ENCODE results near the gene POLR2B.
"Not testable (repeated sequence)": the region's sequence is repeated elsewhere in the genome, so short reads cannot be mapped to it uniquely, and the experiment has no call there.

POLR2B gene

GRCh38 chr4:56978750-56979303 is at the start of gene POLR2B:
Gene POLR2B, plus strand, starts transcription at chr4:56978896. Its CDS starts 90 bp downstream, at chr4:56978986.
- DNase-seq = peak; percentile 81

GRCh38 chr4:56930638-56931037 is 48.1 kb upstream of the POLR2B start:
- no peak for DNase-seq

GRCh38 chr4:56931924-56932323 is 46.8 kb upstream of the POLR2B start:
- no peak for DNase-seq

DNA sequence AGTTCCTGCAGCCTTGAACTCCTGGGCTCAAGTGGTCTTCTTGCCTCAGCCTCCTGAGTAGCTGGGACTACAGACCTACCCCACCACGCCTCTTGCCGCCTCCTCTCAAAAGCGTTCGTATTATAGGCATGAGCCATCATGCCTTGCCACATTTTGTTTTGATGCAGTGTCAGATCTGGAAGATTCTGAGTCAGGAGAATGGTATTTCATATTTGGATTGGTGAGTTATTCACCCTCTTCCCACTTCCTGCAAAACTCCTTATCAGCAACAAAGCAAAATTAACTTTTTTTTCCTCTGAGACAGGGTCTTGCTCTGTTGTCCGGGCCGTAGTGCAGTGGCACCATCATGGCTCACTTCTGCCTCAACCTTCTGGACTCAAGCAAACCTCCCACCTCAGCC is 41.4 kb upstream of the POLR2B start:
- no peak for DNase-seq

DNA sequence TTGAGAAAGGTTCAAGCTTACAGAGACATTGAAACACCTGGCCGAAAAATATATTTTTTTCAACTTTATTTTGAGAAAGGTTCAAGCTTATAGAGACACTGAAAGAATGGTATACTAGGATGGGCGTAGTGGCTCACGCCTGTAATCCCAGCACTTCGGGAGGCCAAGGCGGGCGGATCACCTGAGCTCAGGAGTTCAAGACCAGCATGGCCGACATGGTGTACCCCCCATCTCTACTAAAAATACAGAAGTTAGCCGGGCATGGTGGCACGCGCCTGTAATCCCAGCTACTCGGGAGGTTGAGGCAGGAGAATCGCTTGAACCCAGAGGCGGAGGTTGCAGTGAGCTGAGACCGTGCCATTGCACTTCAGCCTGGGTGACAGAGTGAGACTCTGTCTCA is 38.9 kb upstream of the POLR2B start:
- DNase-seq = not testable (repeated sequence)

DNA sequence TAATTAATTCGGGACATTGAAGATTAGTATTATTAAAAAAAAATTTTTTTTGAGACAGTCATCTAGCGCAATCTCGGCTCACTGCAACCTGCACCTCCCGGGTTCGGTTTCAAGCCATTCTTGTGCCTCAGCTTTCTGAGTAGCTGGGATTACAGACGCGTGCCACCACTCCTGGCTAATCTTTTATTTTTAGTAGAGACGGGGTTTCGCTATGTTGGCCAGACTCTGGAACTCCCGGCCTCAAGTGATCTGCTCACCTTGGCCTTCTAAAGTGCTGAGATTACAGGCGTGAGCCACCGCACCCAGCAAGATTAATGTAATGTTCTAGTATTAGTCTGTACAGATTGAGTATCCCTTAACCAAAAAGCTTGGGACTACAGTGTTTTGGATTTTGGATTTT is 38.3 kb upstream of the POLR2B start:
- DNase-seq = no peak

- no peak for DNase-seq
These were observed 37.7 kb upstream of the POLR2B start for GRCh38 chr4:56940971-56941370.

- DNase-seq = no peak
These were observed 37.3 kb upstream of the POLR2B start for GRCh38 chr4:56941403-56941802.

GRCh38 chr4:56953680-56954520 is 24.8 kb upstream of the POLR2B start:
- DNase-seq = no peak

GRCh38 chr4:56958111-56958517 is 20.6 kb upstream of the POLR2B start:
- no peak for DNase-seq

GRCh38 chr4:56959100-56959499 is 19.6 kb upstream of the POLR2B start:
- no peak for DNase-seq

- no peak for DNase-seq
These were observed 17.6 kb upstream of the POLR2B start for GRCh38 chr4:56961107-56961500.

GRCh38 chr4:56971383-56971782 is 7.3 kb upstream of the POLR2B start:
- DNase-seq = no peak

- DNase-seq = no peak
These were observed 6.3 kb upstream of the POLR2B start for GRCh38 chr4:56972389-56972788.

GRCh38 chr4:56972809-56973208 is 5.9 kb upstream of the POLR2B start:
- DNase-seq = no peak

- no peak for DNase-seq
These were observed 5.4 kb upstream of the POLR2B start for GRCh38 chr4:56973336-56973735.

DNA sequence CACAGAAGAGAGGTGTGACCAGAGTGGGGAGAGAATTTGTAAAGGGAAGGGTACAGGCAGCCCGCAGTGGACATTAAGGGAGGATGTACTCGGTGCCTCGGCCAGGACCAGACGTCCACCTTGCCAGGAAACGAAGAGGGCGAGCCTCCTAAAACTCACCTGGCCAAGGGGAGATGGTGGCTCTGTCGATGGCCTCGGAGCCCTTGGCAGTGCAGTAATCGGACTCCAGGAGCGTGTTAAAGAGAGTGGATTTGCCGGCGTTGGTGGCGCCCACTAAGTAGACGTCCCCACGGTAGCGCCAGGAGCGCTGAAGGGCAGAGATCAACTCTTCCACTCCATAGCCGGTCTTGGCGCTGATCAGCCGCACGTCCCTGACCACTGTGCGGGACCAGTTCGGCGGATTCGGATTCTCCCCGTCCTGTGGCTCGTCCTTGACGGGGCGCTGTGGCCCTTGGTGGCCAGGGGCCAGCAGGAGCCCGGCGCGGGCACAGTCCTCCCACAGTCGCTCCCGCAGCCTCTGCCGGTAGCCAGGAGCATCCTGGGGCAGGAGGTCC is 2.3 kb upstream of the POLR2B start:
- DNase-seq = no peak

DNA sequence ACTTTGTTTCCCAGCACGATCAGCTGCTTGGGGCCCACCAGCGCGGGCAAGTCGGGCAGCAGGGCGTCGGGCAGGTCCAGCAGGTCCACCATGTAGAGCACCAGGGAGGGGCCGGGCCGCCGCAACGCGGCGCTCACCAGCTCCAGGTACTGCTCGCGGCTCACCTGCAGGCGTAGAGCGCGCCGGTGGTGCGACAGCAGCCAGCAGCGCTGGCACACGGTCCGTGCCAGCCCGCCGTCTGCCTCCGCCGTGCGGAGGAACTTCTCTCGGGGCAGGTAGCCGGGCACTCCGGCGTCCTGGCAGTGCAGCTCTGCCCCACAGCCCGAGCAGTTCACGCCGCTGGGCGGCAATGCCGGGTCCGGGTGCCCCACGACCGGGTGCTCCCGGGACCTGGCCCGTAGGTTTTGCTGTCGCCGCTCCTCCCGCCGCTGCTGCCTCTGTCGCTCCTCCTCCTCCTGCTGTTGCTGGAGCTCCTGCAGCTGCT is 1.8 kb upstream of the POLR2B start:
- DNase-seq = peak; percentile 31

DNA sequence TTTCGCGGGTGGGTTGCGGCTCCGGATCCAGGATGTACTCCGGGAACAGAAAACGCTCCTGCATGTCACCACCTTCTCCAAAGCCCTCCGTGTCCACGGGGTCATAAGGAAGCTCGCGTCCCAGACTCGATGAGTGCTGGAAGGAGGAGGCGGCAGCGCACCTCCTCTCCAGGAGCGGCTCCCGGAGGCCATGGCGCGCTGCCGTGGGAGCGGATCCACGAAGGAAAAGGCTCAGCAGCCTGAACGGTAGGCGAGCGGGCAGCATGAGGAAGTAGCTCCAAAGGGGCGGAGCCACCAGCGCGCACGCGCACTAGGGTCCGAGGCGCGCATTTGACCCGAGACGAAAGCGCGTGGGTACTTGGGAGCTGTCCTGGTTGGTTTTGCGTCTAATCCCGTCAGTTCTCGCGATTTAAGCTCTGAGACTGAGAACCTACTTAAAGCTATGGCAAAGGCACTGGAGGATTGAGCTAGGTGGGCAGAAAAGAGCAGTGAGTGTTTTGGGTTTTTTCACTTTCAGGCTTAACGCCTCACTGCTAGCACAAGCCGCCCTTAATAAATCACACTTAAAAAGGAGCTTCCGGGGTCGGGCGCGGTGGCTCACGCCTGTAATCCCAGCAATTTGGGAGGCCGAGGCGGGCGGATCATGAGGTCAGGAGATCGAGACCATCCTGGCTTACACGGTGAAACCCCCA is 1.2 kb upstream of the POLR2B start, which contains the start of gene NOA1:
Gene NOA1 (minus strand): TSS at position 286 of the 692 bp plus-strand sequence. CDS start 21 bp downstream, at position 265.
- DNase-seq = peak; percentile 98

- peak; percentile 34 for DNase-seq
These were observed 851 bp downstream of the POLR2B start for GRCh38 chr4:56979421-56980072.

DNA sequence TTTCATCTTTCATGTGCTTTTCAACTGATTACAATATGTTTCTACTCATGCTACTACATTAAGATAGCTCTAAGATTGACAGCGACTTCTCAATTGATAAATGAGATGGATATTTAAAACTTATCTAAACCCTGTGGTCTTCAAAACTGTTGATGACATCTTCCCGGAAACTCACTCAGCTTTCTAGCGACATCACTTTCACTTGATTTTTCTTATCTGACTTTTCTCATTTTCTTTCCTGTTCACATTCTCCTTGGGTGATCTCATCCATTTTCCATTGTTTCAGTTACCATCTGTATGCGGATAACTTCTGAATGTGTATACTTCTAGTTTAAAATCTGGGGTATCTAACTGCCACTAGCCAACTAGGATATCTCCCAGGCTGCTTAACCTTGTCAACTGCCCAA is 3.1 kb downstream of the POLR2B start:
- no peak for DNase-seq

DNA sequence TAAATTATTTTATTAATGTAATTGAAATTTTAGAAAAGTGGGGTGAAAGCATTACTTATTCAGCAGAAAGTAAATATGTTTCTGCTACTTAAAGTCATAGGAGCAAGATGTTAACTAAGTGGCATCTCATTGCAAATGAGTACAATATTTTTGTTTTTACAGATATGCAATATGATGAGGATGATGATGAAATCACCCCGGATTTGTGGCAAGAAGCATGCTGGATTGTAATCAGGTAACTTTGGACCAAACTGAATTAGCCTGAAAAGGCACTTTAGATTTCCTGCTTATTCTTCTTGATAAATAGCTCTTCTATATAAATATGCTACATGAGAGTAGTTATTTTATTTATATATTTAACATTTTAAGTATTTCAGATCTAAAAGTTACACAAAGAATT is 7.5 kb downstream of the POLR2B start:
- no peak for DNase-seq

DNA sequence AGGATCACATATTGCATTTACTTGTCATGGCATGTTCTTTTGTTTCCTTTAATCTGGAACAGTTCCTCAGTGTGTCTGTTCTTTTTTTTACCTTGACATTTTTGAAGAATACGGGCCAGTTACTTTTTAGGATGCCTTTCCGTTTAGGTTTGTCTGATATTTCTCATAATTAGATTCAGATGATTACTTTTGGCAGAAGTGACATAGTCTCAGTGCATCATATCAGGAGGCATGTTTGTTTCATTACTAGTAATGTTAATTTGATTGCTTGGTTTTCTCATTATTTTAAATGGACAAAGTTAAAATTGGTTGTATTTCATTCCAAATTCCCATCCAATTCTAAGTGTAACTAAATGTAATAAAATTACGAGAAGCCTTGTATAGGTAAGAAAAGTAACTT is 8.3 kb downstream of the POLR2B start:
- DNase-seq = no peak

Measured in activated gamma-delta T cell treated with Interleukin-2 at 50 U/mL for 16 hours (primary cell).